Islet of Langerhans (tissue), 1 donor: Measurements from ENCODE around the gene UCHL1.

Source experiments
- FAIRE-seq: peaks from one replicate; lab custom pipeline; 2011; peaks lifted over from hg19 to GRCh38; lab: Jason Lieb, UNC

The UCHL1 gene

DNA sequence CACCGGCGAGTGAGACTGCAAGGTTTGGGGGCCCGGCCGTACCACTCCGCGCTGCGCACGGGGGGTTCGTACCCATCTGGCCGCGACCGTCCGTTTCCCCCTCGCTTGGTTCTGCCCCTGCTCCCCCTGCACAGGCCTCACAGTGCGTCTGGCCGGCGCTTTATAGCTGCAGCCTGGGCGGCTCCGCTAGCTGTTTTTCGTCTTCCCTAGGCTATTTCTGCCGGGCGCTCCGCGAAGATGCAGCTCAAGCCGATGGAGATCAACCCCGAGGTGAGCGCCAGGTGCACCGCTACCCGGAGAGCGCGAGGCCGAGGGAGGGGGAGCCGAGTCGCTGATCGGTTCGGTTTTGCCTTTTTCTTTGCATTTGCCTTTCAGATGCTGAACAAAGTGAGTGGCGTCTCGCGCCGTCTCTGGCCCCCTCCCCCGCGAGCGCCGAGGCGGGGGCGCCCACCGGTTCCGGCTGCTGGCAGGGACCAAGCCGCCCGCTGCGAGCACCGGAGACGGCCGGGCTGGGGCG, at the start of gene UCHL1:
Gene UCHL1, plus strand, starts transcription at position 189 of the 517 bp plus-strand sequence. Its CDS starts 49 bp downstream, at position 238.
- no peak for FAIRE-seq

- no peak for FAIRE-seq
Measured at GRCh38 chr4:41207291-41207831, 49.4 kb upstream of the UCHL1 start.

- FAIRE-seq: no peak
Measured at GRCh38 chr4:41209187-41209586, 47.5 kb upstream of the UCHL1 start.

DNA sequence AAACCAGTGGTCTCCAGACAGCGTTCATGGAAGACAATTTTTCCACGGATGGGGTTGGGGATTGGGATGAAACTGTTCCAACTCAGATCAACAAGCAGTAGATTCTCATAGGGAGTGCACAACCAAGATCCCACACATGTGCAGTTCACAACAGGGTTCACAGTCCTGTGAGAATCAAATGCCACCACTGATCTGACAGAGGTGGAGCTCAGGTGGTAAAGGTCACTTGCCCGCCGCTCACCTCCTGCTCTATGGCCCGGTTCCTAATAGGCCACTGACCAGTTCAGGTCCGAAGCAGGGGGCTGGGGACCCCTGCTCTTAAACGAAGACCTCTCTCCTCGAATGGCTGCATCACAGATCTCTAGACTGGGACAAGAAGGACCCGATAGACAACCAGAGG, 46.8 kb upstream of the UCHL1 start:
- FAIRE-seq: no peak

- no peak for FAIRE-seq
Measured at GRCh38 chr4:41211951-41212615, 44.6 kb upstream of the UCHL1 start.

GRCh38 chr4:41212616-41213203, 44.0 kb upstream of the UCHL1 start:
- FAIRE-seq: peak; percentile 64

GRCh38 chr4:41213625-41214135, 43.0 kb upstream of the UCHL1 start:
- no peak for FAIRE-seq

- FAIRE-seq: no peak
Measured at GRCh38 chr4:41214136-41214824, 42.4 kb upstream of the UCHL1 start, which contains the start of gene APBB2. Gene APBB2, minus strand, starts transcription at chr4:41214542. Its CDS starts 181,288 bp downstream, at chr4:41033254.

GRCh38 chr4:41214825-41215146, 41.9 kb upstream of the UCHL1 start:
- FAIRE-seq: no peak

- FAIRE-seq: no peak
Measured at GRCh38 chr4:41215155-41215554, 41.6 kb upstream of the UCHL1 start.

- no peak for FAIRE-seq
Measured at GRCh38 chr4:41215969-41216293, 40.8 kb upstream of the UCHL1 start.

DNA sequence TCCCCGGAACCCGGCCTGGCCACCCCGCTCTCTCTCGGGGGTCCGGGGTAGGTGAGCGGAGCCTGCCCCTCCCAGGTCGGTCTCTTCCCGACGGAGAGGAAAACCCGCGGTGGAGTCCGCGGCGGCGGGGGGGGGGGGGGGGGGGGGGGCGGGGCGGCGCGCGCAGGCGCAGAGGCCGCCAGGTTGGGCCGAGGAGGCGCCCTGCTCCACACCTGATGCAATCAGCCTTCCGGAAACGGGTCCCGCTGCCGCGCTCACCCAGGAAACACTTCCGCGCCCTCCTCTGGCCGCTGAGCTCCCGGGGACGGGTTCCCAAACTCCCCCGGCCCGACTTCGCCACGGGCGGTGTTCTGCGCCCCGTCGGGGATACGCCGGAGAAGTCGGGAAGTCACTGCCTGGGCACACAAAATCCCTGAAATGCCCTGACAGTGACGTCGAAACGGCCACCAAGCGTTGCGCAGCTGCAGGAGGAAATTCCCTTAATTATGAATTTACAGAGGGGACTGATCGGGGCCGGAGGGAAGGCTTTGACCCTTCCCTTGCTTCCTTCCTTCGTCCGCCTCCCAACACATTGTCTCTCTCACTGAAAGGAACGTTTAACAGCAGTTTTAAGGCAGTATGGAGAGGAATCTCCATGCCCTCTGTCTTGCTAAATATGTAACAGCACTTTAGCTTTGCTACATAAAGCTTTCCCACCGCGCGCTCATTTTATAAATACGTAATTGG, 40.3 kb upstream of the UCHL1 start:
- FAIRE-seq: no peak

GRCh38 chr4:41217020-41217333, 39.8 kb upstream of the UCHL1 start:
- peak; percentile 64 for FAIRE-seq

DNA sequence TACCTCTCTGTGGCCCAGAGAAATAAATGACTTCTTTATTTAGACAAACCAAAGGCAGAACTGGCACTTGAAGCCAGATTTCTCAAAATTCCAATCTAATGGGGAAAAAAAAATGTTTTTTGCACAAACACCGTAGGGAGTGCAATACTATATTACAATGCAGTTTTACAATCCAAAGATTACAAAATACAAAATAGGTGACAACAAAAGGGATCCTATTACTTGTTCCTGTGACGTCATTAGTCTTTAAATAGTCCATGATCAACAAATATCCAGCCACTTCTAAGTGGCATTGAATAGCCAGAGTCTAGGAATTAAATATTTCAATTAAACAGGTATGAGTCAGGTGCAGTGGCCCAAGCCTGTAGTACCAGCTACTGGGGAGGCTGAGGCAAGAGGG, 39.4 kb upstream of the UCHL1 start:
- no peak for FAIRE-seq

DNA sequence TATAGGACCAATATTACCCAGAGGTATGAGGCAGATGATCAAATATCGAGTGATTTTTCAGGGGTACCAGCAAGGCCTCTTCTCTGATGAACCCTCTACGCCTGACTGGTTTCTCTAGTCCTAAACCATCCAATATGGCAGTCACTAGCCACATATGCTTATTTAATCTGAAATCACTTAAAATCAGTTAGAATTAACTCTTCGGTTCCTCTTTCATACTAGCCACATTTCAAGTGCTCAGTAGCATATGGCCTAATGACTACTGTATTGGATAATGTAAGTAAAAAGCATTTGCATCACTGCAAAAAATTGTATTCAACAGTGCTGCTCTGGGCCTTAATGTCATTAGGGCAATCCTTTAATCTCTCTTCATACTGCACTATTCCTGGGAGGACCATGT, 38.0 kb upstream of the UCHL1 start:
- no peak for FAIRE-seq

GRCh38 chr4:41219421-41219950, 37.2 kb upstream of the UCHL1 start:
- FAIRE-seq: no peak

DNA sequence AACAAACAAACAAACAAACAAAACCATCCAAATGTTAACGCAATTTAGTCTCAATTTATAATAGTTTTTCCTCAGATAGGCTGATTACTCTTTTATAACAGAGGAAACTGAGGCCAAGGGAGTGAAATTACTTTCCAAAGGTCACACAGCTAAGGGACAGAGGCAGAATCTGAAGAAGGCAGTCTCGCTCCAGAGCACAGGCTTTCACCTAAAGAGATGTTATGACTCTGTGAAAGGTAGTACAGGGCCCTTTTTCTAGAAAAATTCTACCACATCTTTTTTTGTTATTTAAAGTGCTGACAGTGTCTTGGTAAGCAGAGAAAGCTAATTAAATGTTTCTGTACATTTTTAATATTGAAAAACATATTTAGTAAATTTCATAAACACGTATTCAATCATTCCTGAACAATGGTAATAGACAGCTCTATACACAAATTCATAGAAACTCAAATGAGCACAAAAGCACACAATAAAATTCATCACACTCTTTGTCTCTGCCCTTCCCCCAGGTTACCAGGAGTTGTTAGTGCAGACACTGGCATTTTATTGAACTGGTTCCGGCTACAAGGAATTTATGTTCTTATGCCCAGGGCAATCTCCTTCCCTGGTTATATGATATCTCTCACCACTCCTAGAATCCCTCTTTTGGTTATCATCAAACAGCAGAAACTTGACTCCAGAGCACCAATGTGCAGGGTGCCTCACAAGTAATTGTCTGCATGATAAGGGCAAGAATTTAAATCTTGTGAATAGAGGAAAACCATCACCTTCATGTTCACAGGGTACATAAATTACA, 34.7 kb upstream of the UCHL1 start:
- no peak for FAIRE-seq

DNA sequence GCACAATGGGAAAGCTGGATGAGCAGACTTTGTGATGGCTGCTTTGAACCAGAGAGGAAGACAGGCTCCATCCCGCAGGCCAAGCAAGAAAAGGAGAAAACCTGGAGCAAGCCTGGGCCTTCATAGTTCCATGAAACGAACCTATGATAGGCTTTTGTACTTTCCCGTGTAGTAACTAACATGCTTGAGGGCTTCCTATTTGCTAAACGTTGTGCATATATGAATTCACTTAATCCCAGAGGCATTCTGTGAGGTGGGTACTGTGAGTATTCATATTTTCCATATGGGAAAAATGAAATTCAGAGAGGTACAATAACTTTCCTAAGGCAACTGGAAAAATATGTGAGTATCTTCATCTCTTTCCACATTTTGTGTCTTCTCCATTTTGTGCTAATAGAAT, 28.8 kb upstream of the UCHL1 start:
- FAIRE-seq: no peak

DNA sequence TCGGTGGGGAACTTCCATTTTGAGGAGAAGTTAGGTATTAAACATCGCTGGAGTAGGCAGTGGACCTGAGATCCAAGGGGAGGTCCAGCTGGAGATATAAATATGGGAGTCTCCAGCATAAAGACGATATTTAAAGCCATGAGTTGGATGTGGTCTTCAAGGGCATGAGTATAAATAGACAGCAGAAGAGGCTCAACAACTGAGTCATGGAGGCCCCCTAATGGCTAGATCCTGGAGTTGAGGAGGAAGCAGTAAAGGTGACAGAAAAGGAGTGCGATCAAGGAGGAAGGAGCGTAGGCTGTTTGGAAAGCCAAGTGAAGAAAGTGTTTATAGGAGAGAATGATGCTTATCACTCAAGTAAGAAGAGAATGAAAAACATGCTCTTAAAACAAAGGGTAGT, 24.3 kb upstream of the UCHL1 start:
- no peak for FAIRE-seq

DNA sequence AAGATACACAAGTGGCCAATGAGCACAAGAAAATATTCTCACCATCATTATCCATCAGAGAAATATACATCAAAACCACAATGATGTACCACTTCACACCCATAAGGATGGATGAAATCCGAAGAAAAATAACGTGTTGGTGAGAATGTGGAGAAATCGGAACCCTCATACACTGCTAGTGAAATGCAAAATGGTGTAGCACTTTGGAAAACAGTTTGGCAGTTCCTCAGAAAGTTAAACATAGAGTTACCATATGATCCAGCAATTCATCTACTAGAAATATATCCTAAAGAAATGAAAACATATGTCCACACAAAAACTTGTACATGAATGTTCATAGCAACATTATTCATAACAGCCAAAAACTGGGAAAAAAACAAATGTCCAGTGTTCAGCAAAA, 23.9 kb upstream of the UCHL1 start:
- FAIRE-seq: no peak

DNA sequence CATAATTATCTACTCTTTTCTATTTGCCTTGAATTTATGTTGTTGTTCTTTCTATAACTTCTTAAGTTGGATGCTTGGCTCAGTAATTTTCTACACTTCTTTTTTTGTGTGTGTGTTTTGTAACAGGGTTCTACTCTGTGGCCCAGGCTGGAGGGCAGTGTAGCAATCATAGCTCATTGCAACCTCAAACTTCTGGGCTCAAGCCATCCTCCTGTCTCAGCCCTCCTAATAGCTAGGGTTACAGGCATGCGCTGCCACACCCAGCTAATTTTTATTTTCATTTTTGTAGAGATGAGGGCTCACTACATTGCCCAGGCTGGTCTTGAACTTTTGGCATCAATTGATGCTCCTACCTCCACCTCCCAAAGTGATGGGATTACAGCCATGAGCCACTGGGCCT, 20.7 kb upstream of the UCHL1 start:
- no peak for FAIRE-seq

DNA sequence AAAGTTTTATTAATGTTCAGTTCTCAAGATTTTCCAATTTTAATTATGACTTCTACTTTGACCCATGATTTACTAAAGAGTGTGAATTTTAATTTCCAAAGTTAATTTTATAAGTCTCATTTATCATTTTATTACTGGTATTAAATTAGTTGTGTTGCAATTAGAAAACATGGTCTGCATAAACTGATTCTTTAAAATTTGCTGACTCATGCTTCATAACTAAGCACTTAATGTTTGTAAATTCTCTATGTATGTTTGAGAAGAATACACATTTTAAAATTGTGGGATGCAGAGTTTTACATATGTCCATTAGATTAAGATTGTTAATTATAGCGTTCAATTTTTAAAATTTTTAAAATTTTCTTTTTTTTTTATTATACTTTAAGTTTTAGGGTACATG, 20.2 kb upstream of the UCHL1 start:
- no peak for FAIRE-seq
